Measurements from ENCODE around the gene FAM163A.
"Not testable (repeated sequence)": the region's sequence is repeated elsewhere in the genome, so short reads cannot be mapped to it uniquely, and the experiment has no call there.

The FAM163A gene

DNA sequence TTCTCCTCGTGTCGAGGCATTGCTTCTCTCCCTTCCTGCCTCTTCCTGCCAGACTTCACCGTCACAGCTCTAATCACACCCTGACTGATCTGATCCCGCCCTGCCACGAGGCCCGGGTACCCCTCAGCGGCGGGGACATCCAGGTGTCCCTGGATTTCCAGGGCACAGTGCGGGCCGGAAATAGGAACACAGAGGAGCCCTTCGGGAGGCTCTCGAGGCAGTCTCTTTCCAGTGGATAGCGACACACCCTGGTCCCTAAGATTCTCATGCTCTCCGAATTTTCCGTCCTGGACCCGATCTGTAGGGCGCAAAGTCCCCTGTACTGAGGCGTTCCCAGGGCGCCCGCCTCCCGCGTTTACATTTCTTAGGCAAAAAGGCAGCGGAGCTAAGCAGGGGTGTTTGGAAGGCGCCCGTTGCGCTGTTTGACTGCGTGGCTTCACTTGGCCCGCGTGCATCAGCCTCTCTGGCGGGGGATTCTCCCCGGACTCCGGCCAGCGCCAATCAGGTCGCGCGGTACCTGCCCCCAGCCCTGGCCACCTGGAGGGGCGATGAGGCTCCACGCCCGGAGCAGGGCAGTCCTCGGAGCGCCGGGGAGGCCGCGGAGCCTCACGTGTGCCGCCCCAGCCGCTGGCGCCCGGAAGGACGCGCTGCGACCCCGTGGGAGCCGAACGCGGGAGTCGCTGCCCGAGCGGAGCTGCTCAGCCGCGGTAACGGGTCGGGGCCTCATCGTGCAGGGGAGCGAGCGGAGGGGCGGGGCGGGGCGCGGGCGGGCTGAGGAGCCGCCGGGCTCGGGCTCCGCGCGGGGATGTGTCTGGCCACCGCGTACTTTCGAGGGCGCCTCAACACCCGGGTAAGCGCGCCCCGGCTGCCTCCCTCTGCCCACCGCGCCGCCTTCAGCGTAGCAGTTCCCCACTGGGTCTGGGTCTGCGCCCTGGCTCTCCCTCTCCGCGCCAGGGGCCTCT is at the start of gene FAM163A:
FAM163A (plus strand) TSS at position 575 of the 962 bp plus-strand sequence. CDS start 69,807 bp downstream, outside the sequence.
- no peak for DNase-seq

DNA sequence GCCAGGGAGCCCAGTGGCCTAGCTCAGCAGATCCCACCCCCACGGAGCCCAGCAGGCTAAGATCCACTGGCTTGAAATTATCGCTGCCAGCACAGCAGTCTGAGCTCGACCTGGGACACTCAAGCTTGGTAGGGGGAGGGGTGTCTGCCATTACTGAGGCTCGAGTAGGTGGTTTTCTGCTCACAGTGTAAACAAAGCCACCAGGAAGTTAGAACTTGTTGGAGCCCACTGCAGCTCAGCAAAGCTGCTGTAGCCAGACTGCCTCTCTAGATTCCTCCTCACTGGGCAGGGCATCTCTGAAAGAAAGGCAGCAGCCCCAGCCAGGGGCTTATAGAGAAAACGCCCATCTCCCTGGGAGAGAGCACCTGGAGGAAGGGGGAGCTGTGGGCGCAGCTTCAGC is 48.6 kb upstream of the FAM163A start:
- not testable (repeated sequence) for DNase-seq

DNA sequence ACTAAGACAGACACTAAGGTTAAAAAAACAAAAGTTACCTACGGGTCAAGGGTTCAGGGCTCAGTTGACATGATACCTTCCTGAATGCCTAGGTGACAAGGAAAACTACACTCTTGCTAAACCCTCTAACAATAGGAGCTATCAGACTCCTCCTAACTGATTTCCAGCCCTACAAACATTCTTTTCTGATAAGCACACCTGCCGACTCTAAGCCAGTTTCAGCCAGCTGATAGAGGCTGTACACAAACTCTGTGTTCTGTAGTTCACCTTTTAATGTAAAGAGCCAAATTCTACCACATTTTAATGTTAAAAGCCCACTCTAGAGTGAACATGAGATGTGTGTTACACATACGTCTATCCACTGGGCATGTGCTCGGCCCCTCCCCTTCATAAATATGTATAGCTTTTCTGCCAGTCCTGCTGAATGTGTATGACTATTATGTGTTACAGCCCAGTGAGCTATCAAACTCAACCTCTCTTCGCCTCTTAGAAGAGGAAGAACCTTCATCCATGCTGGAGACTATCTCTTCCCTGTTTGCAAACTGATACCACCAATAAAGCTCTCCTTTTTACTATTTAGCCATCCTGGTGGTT is 40.0 kb upstream of the FAM163A start:
- no peak for DNase-seq

DNA sequence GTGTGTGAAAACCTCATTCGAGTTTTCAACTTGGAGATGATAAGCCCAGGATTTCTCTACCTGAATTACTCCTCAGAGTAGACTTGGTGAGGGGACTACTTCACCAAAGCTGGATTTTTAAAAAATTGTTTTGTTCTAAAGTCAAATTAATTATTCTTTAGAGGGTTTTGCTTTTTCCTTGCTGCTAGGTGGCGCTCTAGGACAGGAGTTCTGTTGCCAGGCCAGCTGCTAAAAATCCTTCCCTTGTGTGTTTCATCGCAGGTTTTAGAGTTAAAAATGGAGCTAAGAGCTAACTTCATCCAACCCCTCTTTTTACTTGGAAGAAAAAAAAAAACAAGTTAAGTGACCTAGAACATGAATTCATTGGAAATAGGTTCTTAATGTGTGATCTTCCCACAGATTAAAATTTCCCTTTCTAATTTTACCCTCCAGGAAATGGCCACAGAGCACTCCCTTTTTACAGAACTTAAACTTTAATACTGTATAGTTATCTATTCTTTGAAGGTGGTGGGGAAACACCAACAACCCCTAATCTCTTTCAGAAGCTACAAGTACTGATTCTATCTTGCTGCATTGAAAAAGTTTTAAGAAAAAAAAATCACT is 36.7 kb upstream of the FAM163A start:
- DNase-seq: peak; percentile 20

DNA sequence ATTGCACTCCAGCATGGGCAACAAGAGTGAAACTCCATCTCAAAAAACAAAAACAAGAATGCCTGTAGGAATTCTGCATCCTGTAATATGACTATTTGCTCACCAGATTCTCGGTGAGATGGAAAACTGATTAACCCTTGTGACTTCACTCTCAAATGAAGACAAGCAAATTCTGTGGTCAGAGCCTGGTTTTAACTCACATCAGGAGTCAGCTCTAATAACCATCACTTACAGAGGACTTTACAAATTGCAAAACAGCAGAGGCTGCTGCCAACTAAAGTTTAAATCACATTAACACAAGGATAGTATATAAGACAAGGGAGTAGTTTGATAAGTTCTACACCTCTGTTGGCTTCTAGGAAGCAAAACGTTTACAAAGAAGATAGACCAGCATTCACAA is 35.7 kb upstream of the FAM163A start:
- no peak for DNase-seq

DNA sequence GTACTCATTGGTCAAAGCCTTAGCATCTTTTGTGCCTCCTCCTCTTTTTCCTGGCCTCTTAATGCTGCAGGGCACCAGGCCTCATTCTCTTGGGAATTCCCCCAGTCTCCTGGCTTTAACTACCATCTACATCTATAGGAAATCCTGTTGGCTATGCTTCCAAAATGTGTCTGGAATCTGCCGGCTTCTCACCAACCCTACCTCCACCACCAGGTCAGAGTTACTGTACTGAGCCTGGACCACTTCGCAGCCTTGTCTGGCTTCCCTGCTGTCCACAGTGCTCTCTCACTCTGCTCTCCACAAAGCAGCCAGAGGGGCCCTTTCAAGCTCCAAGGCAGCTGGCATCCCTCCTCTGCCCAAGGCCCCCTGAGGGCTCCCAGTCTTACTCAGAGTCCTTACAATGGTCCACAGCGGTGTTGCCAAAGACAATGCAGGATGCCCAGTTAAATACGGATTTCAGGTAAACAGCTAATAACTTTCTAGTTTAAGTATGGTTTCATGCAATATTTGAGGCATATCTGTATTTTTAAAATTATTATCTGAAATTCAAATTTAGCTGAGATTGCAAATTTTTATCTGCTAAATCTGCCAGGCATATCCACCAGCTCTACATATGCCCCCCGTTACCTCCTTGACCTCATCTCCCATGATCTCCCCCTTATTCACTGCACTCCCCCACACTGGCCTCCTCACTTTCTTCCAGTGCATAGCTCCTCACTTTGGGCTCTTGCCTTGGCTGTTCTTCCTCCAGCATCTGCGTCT is 34.5 kb upstream of the FAM163A start:
- DNase-seq: peak; percentile 65

DNA sequence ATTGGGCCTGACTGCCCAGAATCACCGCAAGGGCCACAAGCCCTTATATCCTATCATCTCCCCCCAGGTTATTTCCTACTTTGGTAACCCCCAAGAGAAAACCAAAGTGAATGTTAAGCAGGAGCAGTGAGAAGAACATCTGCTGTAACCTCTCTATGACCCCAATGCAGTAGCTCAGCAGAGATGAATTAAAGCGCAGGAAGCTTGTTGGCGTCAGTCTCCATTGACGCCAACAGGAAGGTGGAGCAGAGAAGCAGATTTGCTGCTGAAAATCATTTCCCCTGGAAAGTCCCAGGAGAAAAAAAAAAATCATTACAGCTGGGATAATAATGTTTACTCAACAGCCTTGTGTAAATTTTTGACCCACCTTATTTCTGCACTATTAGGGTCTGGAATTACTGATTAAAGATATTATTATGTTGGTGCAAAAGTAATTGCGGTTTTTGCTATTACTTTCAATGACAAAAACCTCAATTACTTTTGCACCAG is 33.2 kb upstream of the FAM163A start:
- DNase-seq: peak; percentile 83

DNA sequence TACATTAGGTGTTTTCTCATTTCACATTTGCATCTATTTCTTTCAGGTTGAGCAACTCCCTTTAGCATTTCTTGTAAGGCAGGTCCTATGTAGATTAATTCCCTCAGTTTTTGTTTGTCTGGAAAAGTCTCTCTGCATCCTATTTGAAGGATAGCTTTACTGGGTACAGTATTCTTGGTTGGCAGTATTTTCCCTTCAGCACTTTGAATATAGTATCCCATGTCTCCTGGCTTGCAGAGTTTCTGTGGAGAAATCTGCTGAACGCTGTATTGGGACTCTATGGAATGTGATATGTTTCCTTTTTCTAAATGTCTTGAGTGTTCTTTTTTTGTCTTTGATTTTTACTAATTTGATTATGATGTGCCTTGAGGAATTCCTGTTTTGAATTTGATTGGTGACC is 28.9 kb upstream of the FAM163A start:
- no peak for DNase-seq

DNA sequence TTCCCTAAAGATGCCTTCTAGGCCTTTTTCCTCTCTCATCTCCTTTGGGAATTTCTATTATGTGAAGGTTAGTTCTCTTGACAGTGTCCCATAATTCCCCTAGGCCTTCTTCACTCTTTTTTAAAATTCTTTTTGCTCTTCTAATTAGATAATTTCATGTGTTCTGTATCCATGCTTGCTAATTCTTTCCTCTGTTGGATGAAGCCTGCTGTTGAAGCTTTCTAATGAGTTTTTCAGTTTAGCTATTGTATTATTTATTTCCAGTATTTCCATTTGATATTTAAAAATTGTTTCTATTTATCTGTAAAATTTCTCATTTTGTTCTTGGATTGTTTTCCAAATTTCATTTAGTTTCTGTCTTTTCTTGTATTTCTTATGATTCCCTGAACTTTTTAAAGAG is 28.5 kb upstream of the FAM163A start:
- DNase-seq: no peak

DNA sequence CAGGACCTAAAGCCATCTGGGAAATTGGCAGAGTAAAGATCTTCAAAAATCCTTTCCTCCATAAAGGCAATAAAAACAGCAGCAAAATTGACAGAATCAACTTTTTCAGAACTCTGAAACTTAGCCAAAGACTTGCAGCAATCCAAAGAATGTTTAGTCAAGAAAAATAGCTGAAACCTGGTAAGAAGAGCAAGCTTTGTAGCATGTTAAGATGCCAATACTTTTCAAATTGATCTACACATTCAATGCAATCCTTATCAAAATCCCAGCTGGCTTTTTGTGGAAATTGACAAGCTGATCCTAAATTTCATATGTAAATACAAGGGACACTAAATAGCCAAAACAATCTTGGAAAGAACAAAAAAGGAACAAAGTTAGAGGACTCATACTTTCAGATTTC is 23.8 kb upstream of the FAM163A start:
- DNase-seq: no peak

DNA sequence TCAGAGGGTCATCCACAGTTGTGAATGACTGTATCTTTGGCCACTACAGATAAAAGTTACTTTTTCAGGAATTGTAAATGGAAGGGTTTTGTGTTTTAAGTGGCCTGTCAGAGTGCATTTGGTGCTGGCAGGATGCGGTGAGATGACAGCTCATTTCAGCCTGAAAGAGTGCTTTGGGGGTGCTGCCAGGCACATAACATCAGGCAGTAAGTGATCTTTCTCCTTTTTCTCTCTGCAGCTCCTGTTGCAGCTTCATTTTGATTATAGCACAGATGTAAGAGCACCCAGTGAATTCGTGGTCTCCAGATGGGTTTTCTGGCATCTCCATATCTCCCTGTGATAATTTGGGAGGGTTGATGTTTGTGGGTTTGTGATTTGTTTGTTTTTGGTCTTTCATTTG is 14.8 kb upstream of the FAM163A start:
- no peak for DNase-seq

DNA sequence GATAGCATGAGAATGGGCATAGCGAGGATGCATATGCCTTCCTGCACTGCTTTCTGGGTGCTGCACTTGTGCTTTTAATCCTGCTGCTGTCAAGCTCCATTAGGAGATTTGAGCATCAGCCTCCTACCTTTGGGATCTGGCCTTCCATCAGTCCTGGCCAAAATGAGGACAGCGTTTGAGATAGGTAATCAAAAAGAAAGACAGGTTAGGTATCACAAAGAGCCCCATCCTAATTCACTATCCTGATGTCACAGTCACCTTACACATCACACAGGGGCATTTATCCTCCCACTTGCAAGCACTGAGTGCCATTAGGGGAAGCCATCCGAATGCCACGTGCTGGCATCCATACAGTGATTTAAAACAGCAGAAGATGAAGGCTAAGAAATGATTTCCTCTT is 13.2 kb upstream of the FAM163A start:
- no peak for DNase-seq

DNA sequence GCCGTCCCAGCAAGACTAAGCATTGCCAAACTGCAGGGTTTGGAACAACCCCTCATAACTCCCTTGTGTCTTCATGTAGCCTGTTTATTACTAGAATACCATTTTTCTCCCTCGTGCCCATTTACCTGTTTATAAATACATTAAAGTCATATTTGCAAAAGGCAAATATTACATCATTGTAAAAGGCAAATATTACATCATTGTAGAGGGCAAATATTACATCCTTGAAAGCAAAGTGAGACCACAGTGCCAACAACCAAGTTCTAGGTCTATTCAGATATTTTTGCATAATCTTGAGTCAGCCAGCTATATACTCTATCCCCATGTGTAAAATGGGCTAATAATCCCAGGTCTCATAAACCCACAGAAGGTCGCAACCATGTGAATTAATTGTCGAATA is 11.4 kb upstream of the FAM163A start:
- no peak for DNase-seq

DNA sequence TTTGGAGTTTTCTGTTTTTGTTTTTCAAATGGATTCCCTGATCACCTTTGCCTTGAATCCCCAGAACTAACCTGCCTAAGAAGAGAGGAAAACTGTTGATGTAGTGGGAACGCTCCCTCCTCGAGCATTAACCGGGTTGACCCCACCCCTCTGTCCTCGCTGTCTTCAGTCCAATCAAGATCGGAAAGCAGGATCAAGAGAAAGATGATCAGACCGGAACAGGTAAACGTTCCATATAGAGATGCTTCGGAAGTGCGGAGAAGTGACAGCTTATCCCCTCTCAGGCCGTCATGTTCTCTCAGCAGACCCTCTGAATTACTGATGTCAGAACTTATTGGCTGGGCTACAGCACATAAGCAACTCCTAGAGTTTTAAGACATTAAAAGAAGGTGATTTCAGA is 800 bp upstream of the FAM163A start:
- DNase-seq: no peak

DNA sequence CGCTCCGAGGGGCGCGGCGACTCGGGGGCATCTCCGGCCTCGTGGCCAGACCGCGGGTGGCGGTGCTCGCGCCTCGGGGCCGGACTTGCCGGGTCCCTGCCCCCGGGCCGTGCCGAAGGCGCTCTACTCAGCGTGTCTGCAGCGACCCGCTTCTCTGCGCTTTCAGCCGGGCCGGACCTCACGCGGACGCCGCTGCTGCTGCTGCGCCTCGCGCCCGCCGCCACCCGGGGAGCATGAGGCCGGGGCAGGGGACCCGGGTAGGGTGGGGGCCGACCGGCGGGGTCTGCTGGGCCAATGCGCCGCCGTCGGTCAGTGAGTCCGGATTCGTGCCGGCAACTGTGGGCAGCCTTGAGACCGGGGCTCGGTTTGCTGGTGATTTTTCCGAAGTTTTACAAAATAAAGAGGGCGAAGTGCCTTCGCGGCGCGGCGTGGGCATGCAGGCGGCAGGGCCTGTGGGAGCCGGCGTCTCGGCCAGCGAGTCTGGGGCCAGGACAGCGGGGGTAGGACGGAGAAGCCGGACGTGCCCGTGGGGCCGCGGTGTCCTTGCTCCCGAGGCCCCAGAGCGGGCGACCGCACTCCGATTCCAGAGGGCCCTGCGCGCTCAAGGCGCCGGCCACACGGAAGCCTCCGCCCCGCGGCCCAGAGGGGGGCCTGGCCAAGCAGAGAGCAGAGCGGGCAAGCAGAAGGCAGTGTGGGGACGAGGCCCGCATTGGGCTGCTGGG is 749 bp downstream of the FAM163A start:
- DNase-seq: no peak

DNA sequence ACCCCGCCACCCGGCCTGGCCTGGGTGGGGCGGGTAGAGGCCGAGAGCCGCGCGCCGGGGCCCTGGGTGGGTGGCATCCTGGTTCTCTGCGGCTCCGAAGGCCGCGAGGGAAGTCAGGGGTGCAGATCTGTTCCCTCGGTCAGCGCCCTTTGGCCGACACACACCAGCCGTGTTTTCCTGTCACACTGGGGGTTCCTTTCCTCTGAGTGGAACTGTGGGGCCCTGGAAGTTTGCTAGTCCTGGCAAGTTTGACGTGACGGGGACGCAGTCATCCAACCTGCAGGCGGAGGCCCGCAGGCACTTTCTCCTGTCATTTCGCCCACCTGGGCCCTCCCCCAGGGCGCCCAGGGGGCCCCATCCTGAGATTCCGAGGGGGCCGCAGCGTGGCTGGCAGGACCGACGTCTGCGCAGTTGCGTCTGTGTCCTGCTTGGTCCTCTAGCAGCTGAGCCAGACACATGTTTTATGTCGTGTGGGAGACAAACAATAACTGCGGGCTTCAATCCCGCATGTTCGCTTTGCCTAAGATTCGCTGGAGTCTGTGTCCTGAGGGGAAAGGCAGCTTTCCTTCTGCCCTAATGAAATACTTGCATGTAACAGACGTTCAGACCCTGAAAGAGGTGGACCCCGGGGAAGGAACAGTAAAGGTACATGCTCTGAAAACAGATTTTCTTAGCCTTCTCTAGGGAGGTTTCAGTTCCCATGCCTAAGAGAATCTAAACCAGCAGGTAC is 1.5 kb downstream of the FAM163A start:
- DNase-seq: no peak

DNA sequence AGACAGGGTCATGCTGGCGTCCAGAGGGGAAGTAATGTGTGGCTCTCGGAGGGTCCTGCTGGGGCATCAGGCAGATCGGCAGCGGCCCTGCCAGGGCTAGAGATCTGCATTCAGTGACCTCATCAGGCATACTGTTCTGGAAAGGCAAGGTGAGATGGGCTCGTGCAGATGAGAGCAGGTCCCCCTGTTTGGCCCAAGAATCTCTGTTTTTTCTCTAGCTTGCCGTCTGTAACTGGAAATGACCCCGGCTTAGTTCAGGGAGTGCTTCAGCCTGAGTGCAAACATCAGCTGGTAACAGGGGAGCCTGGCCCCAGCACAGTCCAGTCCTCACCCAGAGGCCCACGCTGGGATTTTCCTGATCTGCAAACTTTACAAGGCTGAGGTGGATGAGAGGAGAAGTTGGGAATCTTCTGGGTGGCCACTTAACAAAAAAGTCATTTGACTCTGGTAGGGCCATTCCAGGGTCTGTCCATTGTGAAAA is 2.1 kb downstream of the FAM163A start:
- no peak for DNase-seq

DNA sequence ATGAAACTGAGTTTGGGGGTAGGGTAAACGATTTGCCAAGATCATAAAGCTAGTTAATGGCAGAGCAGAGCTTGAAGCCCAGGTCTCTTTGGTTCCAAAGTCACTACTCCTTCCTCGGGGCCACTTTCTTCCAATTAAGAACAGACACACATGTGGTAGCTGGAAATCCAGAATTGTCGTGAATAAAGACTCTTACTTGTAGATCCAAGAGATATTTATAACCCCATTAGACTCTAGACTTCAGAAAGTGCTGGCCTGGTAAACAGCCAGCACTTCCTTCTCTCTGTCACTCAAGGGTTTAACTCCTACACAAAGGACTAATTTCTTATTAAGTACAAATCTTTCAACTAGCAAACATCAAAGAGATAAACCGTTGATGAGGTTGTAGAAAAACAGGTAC is 2.7 kb downstream of the FAM163A start:
- no peak for DNase-seq

DNA sequence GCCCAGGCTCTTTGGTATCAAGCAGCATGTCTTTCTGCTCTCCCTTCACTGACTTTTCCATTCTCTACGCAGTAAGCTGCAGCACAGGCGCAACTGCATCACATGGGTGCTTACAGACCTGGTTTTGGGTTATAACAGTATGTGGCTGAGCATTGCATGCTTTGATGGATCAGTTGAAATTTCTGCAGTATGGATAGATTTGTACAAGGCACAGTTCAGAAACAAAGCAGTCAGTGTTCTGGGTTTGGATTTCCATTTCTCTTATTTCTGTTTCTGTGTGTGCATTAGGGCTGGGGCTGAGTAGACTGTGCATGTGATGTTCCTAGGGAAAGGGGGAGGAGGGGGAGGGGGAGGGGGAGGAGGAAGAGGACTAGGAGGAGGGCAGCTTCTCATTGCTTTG is 4.5 kb downstream of the FAM163A start:
- no peak for DNase-seq

DNA sequence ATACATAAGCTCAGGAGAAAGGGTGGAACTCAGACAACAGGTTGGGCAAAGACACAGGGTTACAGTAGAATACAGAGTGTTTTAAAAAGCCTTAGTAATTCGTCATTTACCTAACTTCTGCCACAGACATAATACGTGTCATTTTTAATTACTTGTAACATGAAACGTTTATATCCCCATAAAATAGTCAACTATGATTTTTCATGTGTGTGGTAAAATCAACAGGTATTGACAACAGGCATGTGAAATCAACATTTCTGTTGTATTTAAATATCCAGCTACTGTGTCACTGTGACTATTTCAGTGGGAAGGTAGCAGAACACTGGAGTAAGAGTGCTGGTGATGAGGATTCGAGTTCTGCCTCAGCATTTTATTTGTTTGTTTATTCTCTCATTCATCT is 5.7 kb downstream of the FAM163A start:
- DNase-seq: no peak

DNA sequence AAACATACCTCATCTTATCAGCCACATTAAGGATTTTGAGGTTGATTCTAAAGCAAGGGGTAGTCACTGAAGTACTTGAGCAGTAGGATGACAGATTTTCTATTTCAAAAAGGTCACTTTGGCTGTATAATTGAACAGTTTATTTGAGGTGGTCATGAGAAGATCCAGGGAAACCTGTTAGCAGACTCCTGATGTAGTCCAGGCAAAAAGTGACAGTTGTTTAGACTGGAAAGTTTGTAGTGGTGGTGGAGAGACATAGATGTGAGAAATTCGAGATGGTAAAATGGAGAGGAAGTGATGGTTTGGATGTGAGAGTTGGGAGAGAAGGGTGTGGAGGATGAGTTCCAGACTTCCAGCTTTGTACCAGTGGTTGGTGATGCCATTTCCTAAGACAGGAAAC is 7.5 kb downstream of the FAM163A start:
- DNase-seq: no peak
